GM18520 (cell line): ENCODE data around the gene MAP6.

ENCODE experiments used
- ATAC-seq: cut with Tn5 transposase; IDR thresholded peaks from one replicate; pipeline ENCODE4 v1.9.1; 2021; ENCODE audit not compliant: unreplicated experiment

MAP6 gene

DNA sequence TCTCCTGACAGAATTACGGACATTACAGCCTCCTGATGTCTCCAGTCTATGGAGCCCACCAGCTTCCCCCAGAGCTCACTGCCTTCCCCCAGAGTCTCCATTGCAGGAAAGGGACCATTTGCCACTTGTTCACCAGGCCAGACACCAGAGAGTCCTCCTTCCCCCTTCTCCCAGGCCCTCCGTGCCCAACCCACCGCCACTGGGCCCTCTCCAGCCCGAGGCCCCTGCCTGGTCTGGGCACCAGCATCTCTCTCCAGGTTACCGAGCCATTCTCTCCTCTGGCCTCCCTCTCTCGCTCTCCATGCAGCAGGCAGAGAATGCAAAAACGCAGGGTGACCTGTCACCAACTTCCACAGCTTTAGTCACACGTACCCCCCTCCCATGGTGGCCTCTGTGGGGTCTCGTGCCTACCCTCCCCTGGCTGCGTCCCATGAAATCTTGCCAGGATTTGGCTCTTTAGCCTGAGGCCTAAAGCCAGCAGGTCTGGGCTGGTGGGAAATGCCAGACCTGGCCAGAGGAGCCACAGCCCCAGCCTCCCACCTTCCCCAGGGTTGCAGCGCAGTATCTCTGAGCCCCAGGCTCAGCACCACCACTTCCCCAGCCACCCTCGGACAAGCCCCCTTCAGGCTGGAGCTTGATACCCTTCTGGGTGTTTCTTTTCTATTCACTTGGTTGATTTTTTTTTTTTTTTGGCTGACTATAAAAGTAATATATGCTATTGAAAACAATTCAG, 113.6 kb downstream of the MAP6 start:
- no peak for ATAC-seq

GRCh38 chr11:75554258-75555022, 114.4 kb downstream of the MAP6 start:
- ATAC-seq = no peak

GRCh38 chr11:75553889-75554257, 115.0 kb downstream of the MAP6 start:
- ATAC-seq = no peak

- ATAC-seq = no peak
Measured at GRCh38 chr11:75553182-75553581, 115.7 kb downstream of the MAP6 start.

DNA sequence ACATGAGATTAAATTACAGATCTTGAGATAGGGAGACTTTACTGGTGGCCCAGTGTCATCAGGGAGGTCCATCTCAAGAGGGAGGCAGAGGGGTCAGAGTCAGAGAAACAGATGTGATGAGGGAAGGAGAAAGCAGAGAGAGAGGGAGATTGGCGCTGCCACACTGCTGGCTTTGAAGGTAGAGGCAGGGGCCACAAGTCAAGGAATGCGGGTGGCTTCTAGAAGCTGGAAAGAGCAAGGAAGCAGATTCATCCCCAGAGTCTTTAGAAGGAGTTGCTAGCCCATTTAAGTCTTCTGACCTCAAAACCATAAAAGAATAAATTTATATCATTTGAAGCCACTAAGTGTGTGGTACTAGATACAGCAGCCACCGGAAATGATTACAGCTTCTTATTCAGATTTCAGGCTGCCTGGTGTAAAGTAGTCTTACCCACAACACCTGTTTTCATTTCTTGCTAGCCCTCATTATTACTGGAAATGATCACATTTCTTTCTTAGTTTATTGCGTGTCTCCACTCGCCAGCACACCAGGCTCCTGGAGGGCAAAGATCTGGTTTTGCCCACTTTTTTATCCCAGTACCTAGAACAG, 119.4 kb downstream of the MAP6 start:
- ATAC-seq = no peak

- ATAC-seq = no peak
Measured at GRCh38 chr11:75548595-75549272, 120.1 kb downstream of the MAP6 start.

- ATAC-seq = no peak
Measured at GRCh38 chr11:75547617-75548058, 121.2 kb downstream of the MAP6 start.

- ATAC-seq = no peak
Measured at GRCh38 chr11:75547177-75547576, 121.7 kb downstream of the MAP6 start.

DNA sequence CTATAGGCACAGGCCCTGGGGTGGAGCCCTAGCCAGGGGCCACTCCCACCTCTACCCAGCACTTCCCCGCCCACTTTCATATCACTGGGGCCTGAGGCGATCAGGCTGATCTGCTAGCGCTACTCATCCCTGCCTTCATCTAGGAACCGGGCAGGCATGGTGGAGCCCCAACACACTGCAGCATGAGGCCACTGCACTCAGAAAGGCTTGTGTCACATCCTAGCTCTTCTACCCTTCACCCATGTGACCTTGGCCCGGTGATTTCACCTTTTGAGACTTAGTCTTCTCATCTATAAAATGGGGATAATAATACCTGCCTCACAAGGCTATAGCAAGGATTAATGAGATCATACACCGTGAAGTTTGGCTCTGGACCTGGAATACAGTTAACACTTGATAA, 125.0 kb downstream of the MAP6 start:
- no peak for ATAC-seq

GRCh38 chr11:75542088-75542438, 126.8 kb downstream of the MAP6 start:
- ATAC-seq = no peak

DNA sequence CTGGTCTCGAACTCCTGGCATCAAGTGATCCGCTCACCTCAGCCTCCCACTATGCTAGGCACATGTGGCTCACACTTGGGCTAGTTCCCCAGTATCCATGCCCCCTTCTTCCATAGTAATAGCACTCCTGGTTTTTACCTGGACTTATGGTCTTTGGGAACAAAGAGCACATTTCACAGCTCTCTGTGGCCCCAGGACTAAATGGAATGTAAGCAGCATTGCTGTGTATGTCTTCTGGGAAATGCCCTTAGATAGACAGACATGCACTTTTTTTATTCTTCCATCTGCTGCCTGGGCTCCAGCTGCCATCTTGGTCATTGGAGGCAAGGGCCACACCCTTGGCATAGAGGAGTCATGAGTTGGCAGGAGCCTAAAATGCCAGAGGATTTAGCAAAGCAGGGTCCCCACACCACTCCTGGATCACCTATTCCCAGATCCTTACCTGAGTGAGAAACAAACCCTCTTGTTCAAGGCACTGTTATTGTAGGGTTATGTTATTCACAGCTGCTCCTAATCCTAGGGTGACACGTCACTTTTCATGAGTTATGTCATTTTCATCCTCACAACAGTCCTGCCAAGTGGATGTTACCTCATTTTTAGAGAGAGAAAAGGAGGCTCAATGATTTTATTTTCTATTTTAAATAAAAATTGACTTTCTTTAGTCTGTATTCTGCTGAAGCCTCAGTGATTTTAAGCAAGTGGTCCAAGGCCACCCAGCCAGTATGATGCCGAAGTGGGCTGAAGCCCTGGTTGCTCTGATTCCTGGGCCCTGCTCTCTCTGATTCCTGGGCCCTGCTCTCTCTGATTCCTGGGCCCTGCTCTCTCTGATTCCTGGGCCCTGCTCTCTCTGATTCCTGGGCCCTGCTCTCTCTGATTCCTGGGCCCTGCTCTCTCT, 127.4 kb downstream of the MAP6 start:
- ATAC-seq = no peak

DNA sequence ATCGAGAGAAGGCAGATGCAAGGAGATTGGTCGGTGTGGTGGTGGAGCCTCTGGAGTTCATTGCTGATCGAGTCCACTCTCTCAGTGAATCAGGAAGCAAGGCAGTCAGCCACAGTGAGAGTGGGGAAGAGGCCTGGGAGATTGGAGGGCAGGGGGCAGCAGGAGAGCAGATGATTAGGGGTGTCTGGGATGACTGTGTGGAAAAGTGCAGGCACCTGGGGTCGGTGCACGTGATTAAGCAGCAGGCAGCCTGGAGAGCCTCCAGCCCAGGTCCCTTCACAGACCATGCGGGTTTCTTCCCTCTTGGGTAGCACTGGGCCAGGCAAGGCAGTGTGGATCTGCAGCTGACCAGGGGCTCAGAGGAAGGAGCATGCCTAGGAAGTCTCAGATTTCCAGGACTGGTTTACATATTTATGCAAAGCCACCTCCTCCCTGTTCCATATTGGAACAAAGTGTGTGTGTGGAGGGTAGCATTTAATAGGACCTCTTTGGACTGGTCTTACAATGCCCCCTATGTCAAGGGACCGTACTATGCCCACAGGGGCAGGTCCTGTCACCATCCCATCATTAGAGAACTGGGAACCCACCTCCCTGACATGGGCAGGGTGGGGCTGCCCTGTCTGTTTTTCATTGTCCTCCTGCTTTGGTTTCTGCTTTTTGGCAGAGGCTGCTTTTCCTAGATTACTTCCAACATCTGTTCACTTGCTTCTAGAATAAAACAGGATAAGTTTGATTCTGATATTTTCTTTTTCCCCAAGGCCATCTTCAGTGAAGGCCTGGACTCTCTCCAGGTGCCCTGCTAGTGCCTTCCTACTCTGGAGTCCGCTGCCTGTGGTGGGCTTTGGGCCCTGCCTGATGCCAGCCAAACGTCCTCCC, 129.1 kb downstream of the MAP6 start:
- ATAC-seq = no peak

DNA sequence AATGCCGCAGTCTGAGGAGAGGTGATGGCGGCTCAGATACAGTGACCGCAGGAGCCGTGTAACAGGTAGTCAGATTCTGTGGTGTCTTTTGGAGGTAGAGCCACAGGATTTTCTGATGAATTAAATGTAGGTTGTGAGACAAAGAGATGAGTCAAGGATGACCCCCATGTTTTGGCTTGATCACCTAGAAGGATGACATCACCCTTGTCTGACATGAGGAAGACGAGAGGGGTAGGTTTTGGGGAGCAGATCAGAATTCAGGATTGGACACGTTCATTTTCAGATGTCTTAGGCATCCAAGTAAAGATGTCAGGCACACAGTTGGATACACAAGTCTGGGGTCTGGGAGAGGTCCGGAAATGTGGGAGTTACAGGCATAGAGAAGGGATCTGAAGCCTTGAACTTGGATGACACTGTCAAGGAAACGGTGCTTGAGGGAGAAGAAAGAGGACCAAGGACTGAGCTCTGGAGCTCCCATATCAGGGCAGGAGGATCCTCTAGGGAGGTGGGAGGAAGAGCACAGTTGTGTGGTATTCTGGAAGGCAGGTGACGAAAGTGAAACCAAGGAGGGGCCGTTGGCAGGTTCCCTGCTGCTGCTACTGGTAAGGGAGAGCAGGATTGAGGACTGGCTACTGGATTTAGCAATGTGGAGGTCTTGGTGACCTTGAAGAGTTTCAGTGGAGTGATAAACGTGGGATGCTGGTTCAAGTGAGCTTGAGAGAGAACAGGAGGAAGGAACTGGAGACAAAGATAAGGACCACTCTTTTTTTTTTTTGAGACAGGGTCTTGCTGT, 130.5 kb downstream of the MAP6 start:
- ATAC-seq = no peak

GRCh38 chr11:75537740-75538139, 131.1 kb downstream of the MAP6 start:
- ATAC-seq = no peak
